IMR-90 (cell line): ENCODE measurements around the gene KCNIP1. TPM values are rescaled to one million over a fixed set of nuclear protein-coding genes. Genes with fewer than 3 reads are reported as not detected.

Source experiments
- ATAC-seq: fragments of 200-7000 bp; cut with Tn5 transposase; 2 replicates; pipeline ENCODE4 v1.9.1; 2020; ENCODE audit warnings: low read depth, mild to moderate bottlenecking, moderate library complexity
- BruUV-seq: library from RNA; stranded (reverse); fragments of 400-500 nt; replicated peaks from 2 replicates; lab custom pipeline; 2021; lab: Mats Ljungman, UMichigan
- CTCF ChIA-PET: fragments of 300-600 bp; formaldehyde crosslinking; extraction: SDS; loops from one replicate; lab custom pipeline; 2021; ENCODE audit warnings: antibody characterized with exemption; lab: Yijun Ruan, JAX
- POLR2A ChIA-PET: fragments of 300-600 bp; sonication (Branson Sonifier 250); formaldehyde crosslinking; loops from one replicate; lab custom pipeline; 2022; ENCODE audit warnings: antibody characterized with exemption; ENCODE audit not compliant: unreplicated experiment; lab: Charles Lee
- DNase-seq: peaks from one replicate; pipeline ENCODE4 v3.0.0; 2013
- H2AFZ ChIP-seq: replicated peaks from 2 replicates; pipeline ENCODE3; 2013; ENCODE audit warnings: low read length, mild to moderate bottlenecking; ENCODE audit not compliant: poor library complexity
- H2AK5ac ChIP-seq: 2 replicates; pipeline ENCODE4 v1.6.1; 2013; ENCODE audit warnings: low read depth, low read length, inconsistent platforms
- H2AK9ac ChIP-seq: replicated peaks from 2 replicates; pipeline ENCODE3; 2013; ENCODE audit warnings: mild to moderate bottlenecking, low read depth, low read length, moderate library complexity; ENCODE audit not compliant: poor library complexity
- H2BK120ac ChIP-seq: 2 replicates; pipeline ENCODE4 v1.6.1; 2013; ENCODE audit warnings: low read depth, low read length, inconsistent platforms
- H2BK15ac ChIP-seq: 3 replicates; pipeline ENCODE4 v1.6.1; 2013; ENCODE audit warnings: low read depth, low read length, inconsistent platforms
- H2BK20ac ChIP-seq: 2 replicates; pipeline ENCODE4 v1.6.1; 2013; ENCODE audit warnings: low read depth, mild to moderate bottlenecking, inconsistent platforms, low read length, moderate library complexity
- H2BK5ac ChIP-seq: 2 replicates; pipeline ENCODE4 v1.6.1; 2013; ENCODE audit warnings: mild to moderate bottlenecking, low read depth, low read length, inconsistent platforms; ENCODE audit not compliant: poor library complexity, severe bottlenecking
- H3K14ac ChIP-seq: replicated peaks from 2 replicates; pipeline ENCODE4 v1.6.1; 2013; ENCODE audit warnings: low read depth, low read length, inconsistent platforms
- H3K18ac ChIP-seq: 2 replicates; pipeline ENCODE4 v1.6.1; 2013; ENCODE audit warnings: low read depth, low read length, control low read depth
- H3K23ac ChIP-seq: 2 replicates; pipeline ENCODE4 v1.6.1; 2013; ENCODE audit warnings: low read depth, low read length, inconsistent platforms
- H3K27ac ChIP-seq: 2 replicates; pipeline ENCODE4 v1.5.1; 2013; ENCODE audit warnings: mild to moderate bottlenecking, control low read depth, low read length; ENCODE audit not compliant: insufficient read depth
- H3K27me3 ChIP-seq: 2 replicates; pipeline ENCODE4 v1.6.1; 2013; ENCODE audit warnings: low read length; ENCODE audit not compliant: control insufficient read depth, insufficient read depth
- H3K36me3 ChIP-seq: 2 replicates; pipeline ENCODE4 v1.6.1; 2013; ENCODE audit warnings: low read length, mixed read lengths; ENCODE audit not compliant: control insufficient read depth, insufficient read depth
- H3K4ac ChIP-seq: 2 replicates; pipeline ENCODE4 v1.6.1; 2013; ENCODE audit warnings: low read depth, low read length, inconsistent platforms
- H3K4me1 ChIP-seq: 2 replicates; pipeline ENCODE4 v1.6.1; 2013; ENCODE audit warnings: low read length, mixed read lengths; ENCODE audit not compliant: control insufficient read depth, insufficient read depth
- H3K4me2 ChIP-seq: 2 replicates; pipeline ENCODE4 v1.6.1; 2013; ENCODE audit warnings: low read depth, mild to moderate bottlenecking, control low read depth, low read length, moderate library complexity
- H3K4me3 ChIP-seq: 2 replicates; pipeline ENCODE4 v1.5.1; 2013; ENCODE audit warnings: low read depth, mild to moderate bottlenecking, control low read depth, low read length, moderate library complexity; ENCODE audit not compliant: insufficient read depth
- H3K56ac ChIP-seq: 2 replicates; pipeline ENCODE4 v1.6.1; 2013; ENCODE audit warnings: low read length, inconsistent platforms; ENCODE audit not compliant: insufficient read depth; ENCODE audit errors: extremely low read depth
- H3K79me1 ChIP-seq, 2 experiments: 2 replicates each; pipeline ENCODE4 v1.6.1; 2013; ENCODE audit warnings: low read length in 2 of 2, inconsistent platforms in 1 of 2, low read depth in 1 of 2
- H3K9ac ChIP-seq: 2 replicates; pipeline ENCODE4 v1.6.1; 2013; ENCODE audit warnings: low read depth, low read length, control low read depth
- H3K9me1 ChIP-seq: 2 replicates; pipeline ENCODE4 v1.6.1; 2013; ENCODE audit warnings: low read length, inconsistent platforms; ENCODE audit not compliant: insufficient read depth
- H3K9me3 ChIP-seq: 2 replicates; pipeline ENCODE4 v1.6.1; 2013; ENCODE audit warnings: low read length; ENCODE audit not compliant: control insufficient read depth, insufficient read depth
- H4K20me1 ChIP-seq: 2 replicates; pipeline ENCODE4 v1.6.1; 2013; ENCODE audit warnings: low read length, inconsistent platforms; ENCODE audit not compliant: insufficient read depth
- H4K5ac ChIP-seq: 2 replicates; pipeline ENCODE4 v1.6.1; 2013; ENCODE audit warnings: mild to moderate bottlenecking, low read depth, low read length, control low read depth
- H4K8ac ChIP-seq, 2 experiments: 2 replicates each; pipeline ENCODE4 v1.6.1; 2013; ENCODE audit warnings: low read depth in 2 of 2, low read length in 2 of 2, control low read depth in 1 of 2, inconsistent platforms in 1 of 2
- H4K91ac ChIP-seq: 2 replicates; pipeline ENCODE4 v1.6.1; 2013; ENCODE audit warnings: low read depth, low read length, inconsistent platforms; ENCODE audit not compliant: insufficient read depth
- BHLHE40 ChIP-seq: fragments of 150-350 bp; IDR thresholded peaks from 2 replicates; pipeline ENCODE4 v1.6.1; 2016; ENCODE audit warnings: mild to moderate bottlenecking, low read depth, low read length
- CHD1 ChIP-seq: IDR thresholded peaks from 2 replicates; pipeline ENCODE4 v1.6.1; 2012; ENCODE audit warnings: low read depth, low read length, improper control_type of control experiment
- CTCF ChIP-seq: conservative IDR thresholded peaks from 2 replicates; pipeline ENCODE4 v1.5.1; 2012; ENCODE audit warnings: mild to moderate bottlenecking, low read depth, low read length, improper control_type of control experiment
- ELK1 ChIP-seq: fragments of 150-350 bp; IDR thresholded peaks from 2 replicates; pipeline ENCODE4 v1.6.1; 2016; ENCODE audit warnings: low read depth, mild to moderate bottlenecking, low read length, moderate library complexity, borderline replicate concordance
- FOS ChIP-seq: fragments of 150-350 bp; IDR thresholded peaks from 2 replicates; pipeline ENCODE4 v1.6.1; 2016; ENCODE audit warnings: low read depth, low read length
- MAFK ChIP-seq: IDR thresholded peaks from 2 replicates; pipeline ENCODE4 v1.6.1; 2012; ENCODE audit warnings: low read depth, low read length, improper control_type of control experiment
- MAZ ChIP-seq: IDR thresholded peaks from 2 replicates; pipeline ENCODE4 v1.6.1; 2012; ENCODE audit warnings: low read depth, mild to moderate bottlenecking, low read length, improper control_type of control experiment, moderate library complexity, borderline replicate concordance
- NFE2L2 ChIP-seq: fragments of 150-350 bp; IDR thresholded peaks from 2 replicates; pipeline ENCODE4 v1.6.1; 2016; ENCODE audit warnings: low read depth, mild to moderate bottlenecking, low read length
- POLR2A ChIP-seq: IDR thresholded peaks from 2 replicates; pipeline ENCODE4 v1.6.1; 2012; ENCODE audit warnings: mild to moderate bottlenecking, low read depth, low read length
- RCOR1 ChIP-seq: IDR thresholded peaks from 2 replicates; pipeline ENCODE4 v1.6.1; 2012; ENCODE audit warnings: mild to moderate bottlenecking, low read length, improper control_type of control experiment; ENCODE audit not compliant: insufficient replicate concordance
- RFX5 ChIP-seq: IDR thresholded peaks from 2 replicates; pipeline ENCODE4 v1.8.0; 2012; ENCODE audit warnings: low read depth, mild to moderate bottlenecking, low read length, moderate library complexity
- WGBS, 2 experiments: methylation state at CpG; one replicate each; pipeline versions ENCODE4 v1.1.5 to v1.1.7; 2013; ENCODE audit warnings: missing lambda C conversion rate in 2 of 2; ENCODE audit not compliant: insufficient read length in 1 of 2; ENCODE audit errors: extremely low coverage in 2 of 2; 5-methylcytosine and 5-hydroxymethylcytosine counted together
- dilution Hi-C: fragments of 300-500 bp; cut with HindIII; formaldehyde crosslinking; loops from one replicate; pipeline ENCODE4 v1.14.3; 2018; ENCODE audit warnings: low sequenced_read_pairs; ENCODE audit not compliant: unreplicated experiment
- in situ Hi-C: fragments of 300-500 bp; cut with MboI; formaldehyde crosslinking; loops from 3 replicates; pipeline ENCODE4 v1.14.3; 2019; ENCODE audit warnings: low sequenced_read_pairs, inconsistent platforms, mixed read lengths
- intact Hi-C: fragments of 100-400 bp; cut with micrococcal nuclease; formaldehyde crosslinking; loops from 2 replicates; pipeline ENCODE4 v1.10.0; 2022
- polyA plus RNA-seq, 3 experiments: library from polyadenylated mRNA; depleted of rRNA; stranded (reverse); fragments of >200 nt; gene quantifications; 2 replicates each; pipeline ENCODE4 v1.2.3, GENCODE V29; 2012; ENCODE audit warnings: low replicate concordance in 1 of 3
- total RNA-seq: library from RNA; depleted of rRNA; stranded (reverse); fragments of >200 nt; gene quantifications from 2 replicates; pipeline ENCODE4 v1.2.3, GENCODE V29; 2012

Gene KCNIP1
- total and polyA plus RNA-seq, 2 of the 4 experiments (the other 2 are of a cell fraction): not detected

GRCh38 chr5:170488570-170488969 is 15.2 kb upstream of the KCNIP1 start:
- Histone ChIP-seq H3K23ac (no peak overlapping the region), H4K5ac (no peak overlapping the region), H3K79me1 (no peaks in the 10 kb centered on the region), H3K27ac (no peak overlapping the region), H3K4me2 (no peak overlapping the region), H2BK120ac (no peak overlapping the region), H3K36me3 (no peaks in the 10 kb centered on the region), H3K9ac (no peak overlapping the region), H2BK20ac (no peak overlapping the region), H3K4me1 (no peaks in the 10 kb centered on the region), H4K91ac (no peak overlapping the region), H4K20me1 (no peaks in the 10 kb centered on the region), H4K8ac (no peak overlapping the region), H3K14ac (no peak overlapping the region), H2AFZ (no peak overlapping the region), H3K18ac (no peak overlapping the region), H3K9me1 (no peaks in the 10 kb centered on the region), H2BK15ac (no peak overlapping the region), H2BK5ac (no peak overlapping the region), H3K56ac (no peak overlapping the region), H2AK5ac (no peak overlapping the region), H3K27me3 (no peaks in the 10 kb centered on the region; the same call in 1 of the 2 replicates), H2AK9ac (no peak overlapping the region), H3K9me3 (no peaks in the 10 kb centered on the region), H3K4me3 (no peak overlapping the region), H3K4ac (no peak overlapping the region)
- ChIA-PET POLR2A (no interaction called here), CTCF (no interaction called here)
- no TSS peak for BruUV-seq
- 40% methylated on average over 2 of the region's 9 CpGs; no CpG with 5 or more reads in 1 of the 2 experiments for WGBS, 2 experiments
- DNase-seq (no peak), ATAC-seq (no peak)
- TF ChIP-seq ELK1: no peak
- TF ChIP-seq POLR2A: no peak
- no peak for TF ChIP-seq RFX5
- no peak for TF ChIP-seq RCOR1
- no peak for TF ChIP-seq FOS
- no peak for TF ChIP-seq NFE2L2
- no peak for TF ChIP-seq CTCF
- TF ChIP-seq MAZ: no peak
- no peak for TF ChIP-seq CHD1
- no peak for TF ChIP-seq BHLHE40
- no peak for TF ChIP-seq MAFK
- dilution Hi-C loops: no loop called here
- intact Hi-C loops: no loop called here
- in situ Hi-C loops: no loop called here
